NCI-H2107 treated with DMSO at 0.1 percent for 48 hours (cell line): ENCODE results near the gene PHC3.
A peak's percentile ranks its signal among the peaks of the same experiment; 100 is the strongest.

ENCODE experiments used
- DNase-seq: peaks from one replicate; lab custom pipeline; 2025; ENCODE audit not compliant: unreplicated experiment; lab: John Stamatoyannopoulos, UW

PHC3 gene

DNA sequence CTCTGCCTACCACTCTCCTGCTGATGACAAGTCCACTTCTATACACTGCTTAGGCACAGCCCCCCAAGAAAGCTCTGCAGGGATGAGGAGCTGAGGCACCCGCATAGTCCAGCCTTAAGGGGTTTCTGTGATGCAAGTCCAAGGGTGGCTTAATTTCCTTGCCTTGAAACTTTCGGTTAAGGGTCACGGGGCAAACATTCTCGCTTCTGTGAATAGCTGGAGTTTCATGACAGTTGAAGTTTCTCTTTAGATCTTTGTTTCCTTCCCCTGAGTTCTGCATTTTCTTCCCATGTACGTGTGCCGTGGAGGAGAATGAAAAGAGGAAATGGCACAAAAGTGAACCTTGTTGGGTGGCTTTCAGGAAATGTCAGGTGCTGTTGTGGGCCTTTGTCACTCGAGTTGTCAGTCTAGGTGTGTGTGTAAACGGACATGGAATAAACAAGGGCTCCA is 136.7 kb downstream of the PHC3 start:
- DNase-seq = no peak

- DNase-seq = no peak
Observed at GRCh38 chr3:170044271-170044670, 137.3 kb downstream of the PHC3 start.

GRCh38 chr3:170043506-170043905 is 138.0 kb downstream of the PHC3 start:
- no peak for DNase-seq

DNA sequence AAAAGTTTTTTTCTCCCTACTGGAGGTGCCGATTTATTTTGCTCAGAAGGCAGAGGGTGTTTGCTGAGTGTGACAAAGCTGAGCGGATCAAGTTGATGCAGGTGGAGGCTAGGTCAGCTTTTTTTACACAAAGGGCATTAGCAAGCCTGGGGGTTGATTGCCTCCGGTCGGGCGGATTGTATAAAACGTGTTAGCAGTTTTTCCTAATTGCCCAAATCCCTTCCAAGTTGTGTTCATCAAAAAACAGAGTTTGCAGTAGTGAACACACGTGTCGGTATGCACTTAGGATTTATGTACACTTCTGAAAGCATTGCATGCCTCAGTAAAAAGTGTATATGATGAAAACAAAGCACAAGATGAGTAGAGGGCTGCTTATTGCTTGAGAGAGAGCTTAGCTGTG is 141.1 kb downstream of the PHC3 start:
- DNase-seq = no peak

- peak; percentile 46 for DNase-seq
Observed at GRCh38 chr3:170038434-170039110, 143.0 kb downstream of the PHC3 start.
